ENCODE results near the gene NCKAP5.

Gene NCKAP5

GRCh38 chr2:132646540-132647108 is 921.6 kb downstream of the NCKAP5 start:
- DNase-seq (ENCODE audit: low read depth): no peak
- TF ChIP-seq, protein P1, sequence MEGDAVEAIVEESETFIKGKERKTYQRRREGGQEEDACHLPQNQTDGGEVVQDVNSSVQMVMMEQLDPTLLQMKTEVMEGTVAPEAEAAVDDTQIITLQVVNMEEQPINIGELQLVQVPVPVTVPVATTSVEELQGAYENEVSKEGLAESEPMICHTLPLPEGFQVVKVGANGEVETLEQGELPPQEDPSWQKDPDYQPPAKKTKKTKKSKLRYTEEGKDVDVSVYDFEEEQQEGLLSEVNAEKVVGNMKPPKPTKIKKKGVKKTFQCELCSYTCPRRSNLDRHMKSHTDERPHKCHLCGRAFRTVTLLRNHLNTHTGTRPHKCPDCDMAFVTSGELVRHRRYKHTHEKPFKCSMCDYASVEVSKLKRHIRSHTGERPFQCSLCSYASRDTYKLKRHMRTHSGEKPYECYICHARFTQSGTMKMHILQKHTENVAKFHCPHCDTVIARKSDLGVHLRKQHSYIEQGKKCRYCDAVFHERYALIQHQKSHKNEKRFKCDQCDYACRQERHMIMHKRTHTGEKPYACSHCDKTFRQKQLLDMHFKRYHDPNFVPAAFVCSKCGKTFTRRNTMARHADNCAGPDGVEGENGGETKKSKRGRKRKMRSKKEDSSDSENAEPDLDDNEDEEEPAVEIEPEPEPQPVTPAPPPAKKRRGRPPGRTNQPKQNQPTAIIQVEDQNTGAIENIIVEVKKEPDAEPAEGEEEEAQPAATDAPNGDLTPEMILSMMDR (IDR thresholded peaks at IDR 0.05; ENCODE audit: insufficient read depth, low read depth, low read length, missing control alignments): no peak
- H3K4me3 ChIP-seq (ENCODE audit: low read depth, low read length): no peak overlapping the region

DNA sequence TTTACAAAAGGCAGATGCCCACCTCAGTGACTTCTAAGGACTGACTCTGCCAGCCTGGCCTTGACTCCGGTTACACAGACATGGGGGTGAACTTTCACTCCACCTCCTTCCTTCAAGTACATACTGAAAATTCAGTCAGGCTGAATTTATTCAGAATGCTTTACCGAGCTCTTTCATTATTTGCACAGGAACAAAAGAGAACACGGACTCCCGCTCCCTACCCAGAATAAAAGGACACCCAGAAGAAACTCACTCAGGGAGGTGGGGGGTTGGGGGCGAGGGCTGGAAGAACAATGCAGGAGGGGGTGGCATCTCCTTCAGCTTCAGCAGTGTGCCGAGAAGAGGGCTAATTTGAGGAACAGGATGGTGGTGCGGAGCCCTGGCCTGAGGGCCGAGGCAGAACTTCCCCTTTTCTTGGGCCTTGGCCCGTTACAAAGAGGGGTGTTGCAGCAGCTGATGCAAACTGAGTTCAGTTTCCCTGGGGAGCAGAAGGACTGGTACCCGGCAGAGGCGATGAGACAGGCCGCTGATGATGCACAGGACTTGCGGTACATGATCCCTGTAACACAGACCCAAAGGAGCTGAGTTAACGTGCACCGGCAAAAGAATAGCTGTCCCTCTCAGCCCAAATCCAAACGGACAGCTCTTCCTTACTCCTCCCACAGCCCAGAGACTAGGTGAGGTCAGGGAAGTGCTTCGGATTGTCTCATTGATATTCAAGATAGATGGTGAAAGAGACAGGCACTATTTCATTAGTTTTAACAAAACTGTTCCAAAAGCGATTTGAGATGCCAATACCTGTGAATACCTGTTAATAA is 922.3 kb downstream of the NCKAP5 start:
- no peak overlapping the region for H3K4me3 ChIP-seq (ENCODE audit: low read depth, low read length)
- DNase-seq (ENCODE audit: low read depth): peak; percentile 8
- TF ChIP-seq, protein P1 (IDR thresholded peaks at IDR 0.05; ENCODE audit: insufficient read depth, low read depth, low read length, missing control alignments): no peak

- DNase-seq (ENCODE audit: low read depth): peak; percentile 32
- TF ChIP-seq, protein P1 (IDR thresholded peaks at IDR 0.05; ENCODE audit: insufficient read depth, low read depth, low read length, missing control alignments): no peak
- no peak overlapping the region for H3K4me3 ChIP-seq (ENCODE audit: low read depth, low read length)
Observed at GRCh38 chr2:132645176-132645575, 923.1 kb downstream of the NCKAP5 start.

DNA sequence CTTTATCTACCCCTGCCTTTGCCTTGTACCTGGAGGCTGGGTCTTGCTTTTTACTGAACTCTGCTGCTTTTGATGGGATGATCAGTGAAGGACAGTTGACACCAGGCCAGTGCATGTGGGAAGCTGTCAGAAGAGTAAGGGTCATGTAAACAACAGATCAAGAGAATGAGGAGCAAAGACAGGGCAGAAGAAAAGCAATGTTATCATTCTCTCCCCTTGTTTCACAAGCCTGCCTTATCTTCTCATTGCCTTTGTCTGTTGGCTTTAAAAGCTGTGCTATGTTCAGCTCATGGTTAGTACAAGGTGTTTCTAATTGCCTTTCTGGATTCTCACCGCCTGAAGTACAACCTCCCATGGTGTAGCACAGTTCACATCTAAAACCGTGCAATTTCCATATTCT is 925.8 kb downstream of the NCKAP5 start:
- H3K4me3 ChIP-seq (ENCODE audit: low read depth, low read length): no peak overlapping the region
- DNase-seq (ENCODE audit: low read depth): no peak
- TF ChIP-seq, protein P1 (IDR thresholded peaks at IDR 0.05; ENCODE audit: insufficient read depth, low read depth, low read length, missing control alignments): no peak

- H3K4me3 ChIP-seq (ENCODE audit: low read depth, low read length): no peak overlapping the region
- DNase-seq (ENCODE audit: low read depth): no peak
- TF ChIP-seq, protein P1 (IDR thresholded peaks at IDR 0.05; ENCODE audit: insufficient read depth, low read depth, low read length, missing control alignments): no peak
Observed at GRCh38 chr2:132641819-132642218, 926.4 kb downstream of the NCKAP5 start.

- TF ChIP-seq, protein P1 (IDR thresholded peaks at IDR 0.05; ENCODE audit: insufficient read depth, low read depth, low read length, missing control alignments): no peak
- DNase-seq (ENCODE audit: low read depth): no peak
- H3K4me3 ChIP-seq (ENCODE audit: low read depth, low read length): no peak overlapping the region
Observed at GRCh38 chr2:132640116-132640515, 928.1 kb downstream of the NCKAP5 start.

Measured in GM12865 (cell line).